ENCODE measurements around the gene SYT3. TPM values are rescaled to one million over a fixed set of nuclear protein-coding genes. Genes with fewer than 3 reads are reported as not detected.

Gene SYT3
- total and polyA plus RNA-seq, 4 donors: not detected

DNA sequence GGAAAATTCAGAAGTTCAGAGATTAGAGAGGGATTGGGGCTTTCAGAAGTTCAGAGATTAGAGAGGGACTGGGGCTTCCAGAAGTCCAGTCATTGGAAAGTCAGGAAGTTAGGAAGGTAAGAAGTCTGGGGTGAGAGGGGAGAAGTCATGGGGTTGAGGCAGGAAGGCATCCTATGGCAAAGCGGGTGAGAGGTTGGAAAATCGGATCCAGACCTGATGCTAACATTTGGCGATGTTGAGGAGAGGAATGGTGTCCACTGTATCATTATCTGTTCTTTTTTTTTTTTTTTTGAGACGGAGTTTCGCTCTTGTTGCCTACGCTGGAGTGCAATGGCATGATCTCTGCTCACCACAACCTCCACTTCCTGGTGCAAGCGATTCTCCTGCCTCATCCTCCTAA, 11.1 kb downstream of the SYT3 start:
- Histone ChIP-seq H3K36me3 (ENCODE audit: control insufficient read depth in 4 of 4, insufficient read depth in 3 of 4, low read depth in 1 of 4, low read length in 3 of 4) (no peaks in the 10 kb centered on the region), H3K9me3 (ENCODE audit: control insufficient read depth in 4 of 4, low read length in 3 of 4) (peaks cover 1 to 4% (median 3%) of the 10 kb centered on the region in 4 donors), H3K4me1 (ENCODE audit: control insufficient read depth in 4 of 4, insufficient read depth in 4 of 4, low read length in 3 of 4) (no peaks in the 10 kb centered on the region), H3K27ac (ENCODE audit: low read depth in 1 of 2, low read length in 2 of 2) (no peak overlapping the region), H3K4me3 (ENCODE audit: low read depth in 1 of 3, low read length in 3 of 3) (no peak overlapping the region), H3K27me3 (ENCODE audit: control insufficient read depth in 4 of 4, insufficient read depth in 4 of 4, low read length in 3 of 4) (no peaks in the 10 kb centered on the region), H3K9ac (ENCODE audit: low read depth in 1 of 2, low read length in 2 of 2) (no peak overlapping the region)
- 87% methylated on average over 7 of the region's 7 CpGs for WGBS
- no peak for DNase-seq (ENCODE audit: low spot score)
- TF ChIP-seq RXRA (IDR thresholded peaks at IDR 0.05): no peak
- TF ChIP-seq RAD21 (IDR thresholded peaks at IDR 0.05): no peak
- no peak for TF ChIP-seq SP1 (IDR thresholded peaks at IDR 0.05)

DNA sequence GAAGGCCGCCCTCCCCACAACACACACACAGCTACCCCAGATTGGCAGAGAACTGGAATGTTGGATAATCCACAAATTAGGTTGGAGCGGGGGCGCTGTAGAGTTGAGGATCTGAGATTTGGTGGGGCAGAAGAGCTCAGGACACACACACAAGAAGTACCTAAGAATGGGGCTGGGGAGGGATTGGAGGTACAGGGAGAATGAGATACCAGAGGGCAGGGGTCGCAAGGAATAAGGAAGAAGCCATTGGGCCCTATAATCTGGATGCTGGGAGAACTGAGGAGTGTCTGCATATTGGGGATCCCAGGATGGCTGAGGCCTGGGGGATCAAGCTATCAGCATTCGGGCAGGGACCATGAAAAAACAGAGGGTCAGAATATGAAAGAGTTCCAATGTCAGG, 11.5 kb downstream of the SYT3 start:
- Histone ChIP-seq H3K27ac (ENCODE audit: low read depth in 1 of 2, low read length in 2 of 2) (no peak overlapping the region), H3K9me3 (ENCODE audit: control insufficient read depth in 4 of 4, low read length in 3 of 4) (peaks cover 0 to under 1% (median 0%) of the 10 kb centered on the region in 4 donors), H3K4me1 (ENCODE audit: control insufficient read depth in 4 of 4, insufficient read depth in 4 of 4, low read length in 3 of 4) (no peaks in the 10 kb centered on the region), H3K4me3 (ENCODE audit: low read depth in 1 of 3, low read length in 3 of 3) (no peak overlapping the region), H3K27me3 (ENCODE audit: control insufficient read depth in 4 of 4, insufficient read depth in 4 of 4, low read length in 3 of 4) (no peaks in the 10 kb centered on the region), H3K9ac (ENCODE audit: low read depth in 1 of 2, low read length in 2 of 2) (no peak overlapping the region), H3K36me3 (ENCODE audit: control insufficient read depth in 4 of 4, insufficient read depth in 3 of 4, low read depth in 1 of 4, low read length in 3 of 4) (no peaks in the 10 kb centered on the region)
- 79% methylated on average over 5 of the region's 5 CpGs for WGBS
- no peak for DNase-seq (ENCODE audit: low spot score)
- TF ChIP-seq, protein P1, sequence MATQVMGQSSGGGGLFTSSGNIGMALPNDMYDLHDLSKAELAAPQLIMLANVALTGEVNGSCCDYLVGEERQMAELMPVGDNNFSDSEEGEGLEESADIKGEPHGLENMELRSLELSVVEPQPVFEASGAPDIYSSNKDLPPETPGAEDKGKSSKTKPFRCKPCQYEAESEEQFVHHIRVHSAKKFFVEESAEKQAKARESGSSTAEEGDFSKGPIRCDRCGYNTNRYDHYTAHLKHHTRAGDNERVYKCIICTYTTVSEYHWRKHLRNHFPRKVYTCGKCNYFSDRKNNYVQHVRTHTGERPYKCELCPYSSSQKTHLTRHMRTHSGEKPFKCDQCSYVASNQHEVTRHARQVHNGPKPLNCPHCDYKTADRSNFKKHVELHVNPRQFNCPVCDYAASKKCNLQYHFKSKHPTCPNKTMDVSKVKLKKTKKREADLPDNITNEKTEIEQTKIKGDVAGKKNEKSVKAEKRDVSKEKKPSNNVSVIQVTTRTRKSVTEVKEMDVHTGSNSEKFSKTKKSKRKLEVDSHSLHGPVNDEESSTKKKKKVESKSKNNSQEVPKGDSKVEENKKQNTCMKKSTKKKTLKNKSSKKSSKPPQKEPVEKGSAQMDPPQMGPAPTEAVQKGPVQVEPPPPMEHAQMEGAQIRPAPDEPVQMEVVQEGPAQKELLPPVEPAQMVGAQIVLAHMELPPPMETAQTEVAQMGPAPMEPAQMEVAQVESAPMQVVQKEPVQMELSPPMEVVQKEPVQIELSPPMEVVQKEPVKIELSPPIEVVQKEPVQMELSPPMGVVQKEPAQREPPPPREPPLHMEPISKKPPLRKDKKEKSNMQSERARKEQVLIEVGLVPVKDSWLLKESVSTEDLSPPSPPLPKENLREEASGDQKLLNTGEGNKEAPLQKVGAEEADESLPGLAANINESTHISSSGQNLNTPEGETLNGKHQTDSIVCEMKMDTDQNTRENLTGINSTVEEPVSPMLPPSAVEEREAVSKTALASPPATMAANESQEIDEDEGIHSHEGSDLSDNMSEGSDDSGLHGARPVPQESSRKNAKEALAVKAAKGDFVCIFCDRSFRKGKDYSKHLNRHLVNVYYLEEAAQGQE (IDR thresholded peaks at IDR 0.05): no peak
- TF ChIP-seq GABPA (IDR thresholded peaks at IDR 0.05 in 1 of 2, conservative IDR thresholded peaks at IDR 0.05 in 1 of 2) (no peak), FOXA2 (IDR thresholded peaks at IDR 0.05) (no peak), SP1 (IDR thresholded peaks at IDR 0.05) (no peak), TAF1 (conservative IDR thresholded peaks at IDR 0.05) (no peak), HNF4G (IDR thresholded peaks at IDR 0.05) (no peak), EGR1 (IDR thresholded peaks at IDR 0.05; ENCODE audit: low read depth in 2 of 2) (no peak), FOXA1 (IDR thresholded peaks at IDR 0.05) (no peak), JUND (IDR thresholded peaks at IDR 0.05) (no peak), YY1 (IDR thresholded peaks at IDR 0.05) (no peak), RXRA (IDR thresholded peaks at IDR 0.05) (no peak), RAD21 (IDR thresholded peaks at IDR 0.05) (no peak), HNF4A (conservative IDR thresholded peaks at IDR 0.05) (no peak)
- TF ChIP-seq, protein P2, sequence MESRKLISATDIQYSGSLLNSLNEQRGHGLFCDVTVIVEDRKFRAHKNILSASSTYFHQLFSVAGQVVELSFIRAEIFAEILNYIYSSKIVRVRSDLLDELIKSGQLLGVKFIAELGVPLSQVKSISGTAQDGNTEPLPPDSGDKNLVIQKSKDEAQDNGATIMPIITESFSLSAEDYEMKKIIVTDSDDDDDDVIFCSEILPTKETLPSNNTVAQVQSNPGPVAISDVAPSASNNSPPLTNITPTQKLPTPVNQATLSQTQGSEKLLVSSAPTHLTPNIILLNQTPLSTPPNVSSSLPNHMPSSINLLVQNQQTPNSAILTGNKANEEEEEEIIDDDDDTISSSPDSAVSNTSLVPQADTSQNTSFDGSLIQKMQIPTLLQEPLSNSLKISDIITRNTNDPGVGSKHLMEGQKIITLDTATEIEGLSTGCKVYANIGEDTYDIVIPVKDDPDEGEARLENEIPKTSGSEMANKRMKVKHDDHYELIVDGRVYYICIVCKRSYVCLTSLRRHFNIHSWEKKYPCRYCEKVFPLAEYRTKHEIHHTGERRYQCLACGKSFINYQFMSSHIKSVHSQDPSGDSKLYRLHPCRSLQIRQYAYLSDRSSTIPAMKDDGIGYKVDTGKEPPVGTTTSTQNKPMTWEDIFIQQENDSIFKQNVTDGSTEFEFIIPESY (IDR thresholded peaks at IDR 0.05): no peak
- TF ChIP-seq, protein P3, sequence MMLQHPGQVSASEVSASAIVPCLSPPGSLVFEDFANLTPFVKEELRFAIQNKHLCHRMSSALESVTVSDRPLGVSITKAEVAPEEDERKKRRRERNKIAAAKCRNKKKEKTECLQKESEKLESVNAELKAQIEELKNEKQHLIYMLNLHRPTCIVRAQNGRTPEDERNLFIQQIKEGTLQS (IDR thresholded peaks at IDR 0.05): no peak
